Stomach (tissue), 4 donors: ENCODE results near the gene CBX2.

Experiments
- EP300 ChIP-seq: sonication (generic); formaldehyde crosslinking; IDR thresholded peaks from one replicate; pipeline ENCODE4 v1.6.1; 2017; ENCODE audit warnings: antibody characterized with exemption
- TF ChIP-seq, protein P1 (sequence below), 7 experiments: fragments of 450-650 bp in 4 of 7; fragments of 200-600 bp in 3 of 7; sonication (generic) in 3 of 7; IDR thresholded peaks; one replicate each; pipeline ENCODE4 v1.5.1; 2016 to 2019; ENCODE audit warnings: antibody characterized with exemption in 7 of 7, control low read depth in 2 of 7, mild to moderate bottlenecking in 1 of 7

DNA sequence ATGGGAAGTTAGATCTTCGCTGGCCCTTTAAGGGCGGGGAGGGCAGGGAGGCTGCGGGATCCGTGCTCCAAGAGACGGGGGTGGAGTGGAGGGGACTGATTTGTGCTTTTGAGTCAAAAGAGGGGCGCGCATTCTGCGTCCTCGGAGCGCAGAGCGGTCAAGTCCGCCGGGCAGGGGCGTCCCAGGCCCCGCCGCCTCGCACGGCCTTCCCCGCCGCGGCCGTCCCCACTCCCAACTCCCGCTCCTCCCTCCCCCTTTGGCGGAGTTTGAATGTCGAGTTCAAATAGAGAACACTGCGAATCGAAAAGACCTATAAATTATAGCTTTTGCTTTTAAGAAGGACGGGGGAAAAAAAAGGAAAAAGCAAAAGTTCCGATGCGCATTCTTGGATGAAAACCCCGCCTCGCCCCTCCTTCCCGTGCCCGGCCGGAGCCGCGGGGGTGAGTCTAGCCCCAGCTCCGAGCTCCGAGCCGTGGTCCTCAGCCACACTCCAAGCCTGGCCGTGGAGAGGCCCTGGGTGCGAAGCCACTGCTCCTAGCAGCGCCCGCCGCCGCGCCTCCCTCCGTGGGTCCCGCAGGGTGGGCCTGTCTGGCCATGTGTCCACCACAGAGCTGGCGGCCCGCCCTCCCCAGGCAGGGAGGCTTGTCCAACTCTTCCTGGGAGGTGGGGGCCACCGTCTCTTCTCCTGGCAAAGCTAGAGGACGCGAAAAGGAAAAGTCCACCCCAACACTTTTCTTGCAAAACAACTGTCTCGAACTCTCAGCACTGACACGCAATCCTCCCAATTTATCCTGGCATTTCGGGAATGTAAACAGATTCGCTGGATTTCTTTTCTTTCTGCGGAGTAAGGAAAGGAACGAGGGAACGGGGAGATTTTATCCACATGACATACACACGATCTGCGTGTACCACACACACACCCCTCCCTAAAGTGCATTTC, 15.3 kb downstream of the CBX2 start:
- TF ChIP-seq, protein P1, sequence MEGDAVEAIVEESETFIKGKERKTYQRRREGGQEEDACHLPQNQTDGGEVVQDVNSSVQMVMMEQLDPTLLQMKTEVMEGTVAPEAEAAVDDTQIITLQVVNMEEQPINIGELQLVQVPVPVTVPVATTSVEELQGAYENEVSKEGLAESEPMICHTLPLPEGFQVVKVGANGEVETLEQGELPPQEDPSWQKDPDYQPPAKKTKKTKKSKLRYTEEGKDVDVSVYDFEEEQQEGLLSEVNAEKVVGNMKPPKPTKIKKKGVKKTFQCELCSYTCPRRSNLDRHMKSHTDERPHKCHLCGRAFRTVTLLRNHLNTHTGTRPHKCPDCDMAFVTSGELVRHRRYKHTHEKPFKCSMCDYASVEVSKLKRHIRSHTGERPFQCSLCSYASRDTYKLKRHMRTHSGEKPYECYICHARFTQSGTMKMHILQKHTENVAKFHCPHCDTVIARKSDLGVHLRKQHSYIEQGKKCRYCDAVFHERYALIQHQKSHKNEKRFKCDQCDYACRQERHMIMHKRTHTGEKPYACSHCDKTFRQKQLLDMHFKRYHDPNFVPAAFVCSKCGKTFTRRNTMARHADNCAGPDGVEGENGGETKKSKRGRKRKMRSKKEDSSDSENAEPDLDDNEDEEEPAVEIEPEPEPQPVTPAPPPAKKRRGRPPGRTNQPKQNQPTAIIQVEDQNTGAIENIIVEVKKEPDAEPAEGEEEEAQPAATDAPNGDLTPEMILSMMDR (IDR thresholded peaks at IDR 0.05), result no peak
- no peak for TF ChIP-seq EP300
